ENCODE data around the gene NUP43.
"Not testable (repeated sequence)": the region's sequence is repeated elsewhere in the genome, so short reads cannot be mapped to it uniquely, and the experiment has no call there.

The NUP43 gene

DNA sequence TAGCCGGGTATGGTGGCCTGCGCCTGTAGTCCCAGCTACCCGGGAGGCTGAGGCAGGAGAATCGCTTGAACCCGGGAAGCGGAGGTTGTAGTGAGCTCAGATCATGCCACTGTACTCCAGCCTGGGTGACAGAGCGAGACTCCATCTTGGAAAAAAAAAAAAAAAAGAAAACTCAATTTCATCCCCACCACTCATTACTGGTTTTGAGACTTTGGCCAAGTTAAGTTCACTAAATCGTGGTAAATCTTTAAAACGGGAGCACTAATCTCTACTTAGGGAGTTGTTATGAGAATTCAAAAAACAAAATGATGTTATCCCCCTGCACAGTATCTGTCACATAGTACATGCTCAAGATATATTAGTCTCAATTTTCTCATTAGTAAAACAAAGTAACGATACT is 1.1 kb downstream of the NUP43 start:
- DNase-seq: not testable (repeated sequence)

DNA sequence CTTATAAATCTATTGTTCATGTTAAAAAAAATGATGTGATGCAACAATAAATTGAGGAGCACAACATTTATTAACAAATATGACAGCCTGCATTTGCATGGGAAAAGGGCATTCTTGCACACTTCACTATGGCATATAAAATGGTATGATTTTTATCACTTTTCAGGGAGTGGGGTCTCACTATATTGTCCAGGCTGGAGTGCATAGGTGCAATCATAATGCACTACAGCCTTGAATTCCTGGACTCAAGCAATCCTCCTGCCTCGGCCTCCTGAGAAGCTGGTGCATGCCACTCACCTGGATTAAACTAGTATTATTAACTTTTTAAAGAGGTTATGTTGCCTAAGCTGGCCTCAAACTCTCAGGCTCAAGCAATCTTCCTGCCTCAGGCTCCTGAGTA is 11.4 kb downstream of the NUP43 start:
- no peak for DNase-seq

- DNase-seq: no peak
Observed at GRCh38 chr6:149733089-149733720, 13.1 kb downstream of the NUP43 start.

GRCh38 chr6:149729824-149730223 is 16.5 kb downstream of the NUP43 start:
- DNase-seq: no peak

DNA sequence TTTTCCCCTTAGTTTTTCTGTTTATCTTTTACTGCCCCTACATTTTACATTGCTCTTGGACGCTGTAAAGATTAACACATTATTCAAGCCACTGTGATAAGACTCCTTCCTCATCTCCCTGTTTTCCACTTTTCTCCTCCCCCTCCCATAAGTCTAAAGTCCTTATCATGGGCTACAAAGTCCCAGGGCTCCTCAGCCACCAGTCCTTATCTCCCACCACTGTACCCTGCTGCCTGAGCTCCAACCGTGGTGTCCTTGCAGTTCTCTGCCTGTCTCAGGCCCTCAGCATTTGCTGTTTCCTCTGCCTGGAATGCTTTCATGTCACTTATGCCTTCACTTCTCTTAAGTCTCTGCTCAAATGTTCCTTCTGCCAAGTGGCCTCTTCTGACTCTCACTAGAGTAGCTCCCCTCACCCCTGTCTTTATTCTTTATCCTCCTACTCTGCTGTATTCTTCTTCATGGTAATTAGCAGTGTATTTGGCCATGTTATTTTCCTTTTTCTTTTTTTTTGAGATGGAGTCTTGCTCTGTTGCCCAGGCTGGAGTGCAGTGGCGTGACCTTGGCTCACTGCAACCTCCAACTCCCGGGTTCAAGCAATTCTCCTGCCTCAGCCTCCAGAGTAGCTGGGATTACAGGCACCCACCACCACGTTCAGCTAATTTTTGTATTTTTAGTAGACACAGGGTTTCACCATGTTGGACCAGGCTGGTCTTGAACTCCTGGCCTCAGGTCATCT is 17.7 kb downstream of the NUP43 start:
- no peak for DNase-seq

- no peak for DNase-seq
Observed at GRCh38 chr6:149727793-149728498, 18.4 kb downstream of the NUP43 start.

GRCh38 chr6:149725785-149726184 is 20.5 kb downstream of the NUP43 start:
- DNase-seq: no peak

DNA sequence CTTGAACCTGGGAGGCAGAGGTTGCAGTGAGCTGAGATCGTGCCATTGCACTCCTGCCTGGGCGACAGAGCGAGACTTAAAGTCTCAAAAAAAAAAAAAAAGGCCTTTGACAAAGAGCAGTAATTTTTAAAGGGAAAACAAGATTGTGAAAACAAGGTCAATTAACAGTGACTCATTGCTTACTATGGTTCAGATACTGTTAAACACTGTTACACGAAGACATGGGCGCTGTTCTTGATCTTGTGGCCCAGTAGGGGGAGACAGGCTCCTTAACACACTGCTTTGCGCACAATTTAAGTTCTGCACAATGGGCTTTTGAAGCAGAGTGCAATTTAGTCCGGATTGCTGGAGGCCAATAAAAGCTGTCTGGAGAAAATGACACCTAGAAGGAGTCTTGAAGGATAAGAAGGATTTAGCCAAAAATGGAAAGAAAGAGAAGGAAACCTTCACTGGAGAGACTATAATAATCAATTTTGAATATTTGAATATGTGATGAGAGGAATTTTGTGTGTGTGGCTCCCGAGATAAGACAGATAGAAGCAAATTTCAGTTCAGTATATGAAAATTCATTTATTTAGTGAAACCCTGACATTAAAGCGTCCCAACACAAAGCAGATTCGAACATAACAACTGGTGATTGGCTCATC is 22.4 kb downstream of the NUP43 start:
- DNase-seq: no peak

DNA sequence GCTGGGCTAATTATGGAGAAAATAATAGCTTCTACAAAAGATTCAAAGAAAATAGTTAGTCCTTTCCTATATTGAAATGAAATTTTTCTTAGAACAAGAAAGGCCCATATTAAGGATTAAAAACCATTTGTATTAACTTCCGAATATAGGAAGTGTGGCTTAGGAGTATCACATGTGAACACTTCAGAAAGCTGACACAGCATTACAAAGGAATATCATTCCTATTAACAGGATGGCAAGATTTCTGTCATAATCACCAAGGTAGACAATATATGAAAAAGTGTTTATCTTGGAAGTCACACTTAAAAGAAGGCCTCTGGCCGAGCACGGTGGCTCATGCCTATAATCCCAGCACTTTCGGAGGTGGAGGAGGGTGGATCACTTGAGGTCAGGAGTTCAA is 23.1 kb downstream of the NUP43 start:
- DNase-seq: no peak

DNA sequence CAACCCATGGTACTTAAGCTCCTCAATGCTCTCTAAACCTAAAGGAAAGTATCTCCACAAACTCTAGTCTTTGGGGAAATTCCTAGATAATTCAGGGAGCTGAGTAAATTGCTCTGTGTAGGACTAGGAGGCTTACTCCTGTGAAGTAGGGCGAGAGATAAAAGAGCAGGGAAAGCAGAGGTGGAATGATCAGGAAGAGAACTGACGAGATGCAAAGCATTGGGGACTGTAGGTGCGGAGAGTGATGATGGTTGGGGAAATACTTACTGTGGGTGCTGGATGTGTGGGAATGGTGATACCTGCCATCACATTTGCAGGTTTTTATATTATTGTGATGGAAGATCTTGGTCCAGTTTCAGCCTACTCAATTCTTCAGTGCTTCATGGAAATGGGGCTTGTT is 26.8 kb downstream of the NUP43 start:
- DNase-seq: no peak

GRCh38 chr6:149717588-149718458 is 28.5 kb downstream of the NUP43 start, which contains the start of gene LATS1:
Gene LATS1 (minus strand): TSS chr6:149718101. CDS start chr6:149702126, 15,975 bp downstream.
- DNase-seq: peak; percentile 67

- peak; percentile 38 for DNase-seq
Observed at GRCh38 chr6:149717255-149717587, 29.1 kb downstream of the NUP43 start.

DNA sequence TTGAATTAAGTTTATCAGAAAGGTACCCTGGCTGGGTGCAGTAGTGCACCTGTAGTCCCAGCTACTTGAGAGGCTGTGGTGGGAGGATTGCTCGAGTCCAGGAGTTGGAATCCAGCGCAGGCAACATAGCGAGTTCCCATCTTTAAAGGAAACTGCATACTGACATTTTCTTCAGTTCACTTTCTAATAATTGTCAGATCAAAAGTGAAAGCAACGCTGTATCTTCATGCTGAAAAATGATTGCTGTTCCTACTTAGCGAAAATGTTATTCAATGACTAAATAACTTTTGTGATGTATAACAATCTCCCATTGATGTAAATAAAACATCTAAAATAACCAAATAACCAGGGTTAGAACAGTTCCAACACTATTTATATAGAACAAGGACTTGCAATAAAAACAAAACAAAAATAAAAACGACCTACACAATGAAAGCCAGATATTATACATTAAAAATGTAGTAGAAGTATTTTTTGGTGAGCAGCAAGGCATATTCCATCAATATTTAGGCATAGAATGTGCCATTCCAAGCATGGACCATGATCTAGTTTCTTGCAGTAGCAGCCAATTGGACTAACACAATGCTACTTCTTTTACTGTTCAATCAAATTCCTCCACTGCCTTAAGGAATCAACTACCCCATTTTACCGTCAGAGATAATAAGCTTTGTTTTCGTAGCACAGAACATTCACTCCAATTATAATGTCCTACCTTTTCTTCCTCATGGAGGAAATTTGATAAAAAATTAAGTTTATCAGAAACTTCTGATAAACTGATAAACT is 30.0 kb downstream of the NUP43 start:
- DNase-seq: no peak

DNA sequence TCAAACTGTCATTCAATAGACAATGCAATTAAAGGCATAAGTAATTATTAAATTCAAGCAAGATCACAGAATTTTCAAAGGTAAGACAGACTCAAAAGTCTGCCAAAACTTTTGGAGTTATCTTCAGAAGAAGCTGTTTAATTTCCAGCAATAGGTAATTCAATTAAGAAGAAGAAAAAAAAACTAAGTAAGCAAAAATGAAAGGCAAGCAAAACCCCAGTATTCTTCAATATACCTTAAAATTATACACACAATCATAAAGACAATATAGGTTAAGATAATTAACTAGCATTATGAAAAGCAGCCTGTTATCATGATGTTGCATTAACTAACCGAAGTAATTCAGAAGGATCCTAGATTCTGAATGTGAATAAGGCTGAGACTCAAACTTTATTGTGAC is 31.9 kb downstream of the NUP43 start:
- no peak for DNase-seq

DNA sequence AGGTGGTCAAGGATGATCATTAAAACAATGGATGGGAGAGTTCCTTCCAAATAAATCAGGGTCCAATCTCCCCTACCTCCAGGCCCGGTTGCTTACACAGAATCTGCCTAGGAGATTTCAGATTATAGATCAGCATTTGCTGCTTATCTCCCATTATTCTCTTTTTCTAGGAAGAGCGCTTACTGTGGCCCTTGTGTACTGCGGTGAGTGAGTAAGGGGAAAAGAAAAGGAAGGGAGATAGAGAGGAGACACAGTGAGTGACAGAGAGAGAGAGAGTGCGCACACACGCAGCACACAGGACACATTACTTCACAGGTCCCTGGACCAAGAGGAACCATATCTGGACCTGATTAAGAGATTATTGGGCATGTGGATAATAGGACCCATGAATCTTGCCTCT is 34.6 kb downstream of the NUP43 start:
- DNase-seq: no peak

- DNase-seq: no peak
Observed at GRCh38 chr6:149701714-149702113, 44.6 kb downstream of the NUP43 start.

DNA sequence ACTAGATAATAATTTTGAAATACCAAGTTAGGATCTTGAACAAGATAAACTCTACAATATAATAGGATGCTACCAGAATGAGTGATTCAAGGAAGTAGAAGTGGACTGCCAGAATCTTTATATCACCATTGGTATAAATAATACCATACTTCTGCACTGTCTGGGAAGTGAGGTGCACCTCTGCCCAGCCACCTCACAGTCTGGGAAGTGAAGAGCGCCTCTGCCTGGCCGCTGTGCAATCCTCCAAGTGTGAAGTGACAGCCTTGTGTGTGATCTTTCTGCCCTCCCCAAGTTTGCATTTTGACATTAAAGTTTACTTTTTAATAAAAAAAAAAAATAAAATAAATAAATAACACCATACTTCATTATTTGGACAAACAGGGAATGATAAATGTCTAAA is 47.2 kb downstream of the NUP43 start:
- no peak for DNase-seq

- no peak for DNase-seq
Observed at GRCh38 chr6:149698175-149698574, 48.2 kb downstream of the NUP43 start.

- no peak for DNase-seq
Observed at GRCh38 chr6:149696901-149697300, 49.4 kb downstream of the NUP43 start.

DNA sequence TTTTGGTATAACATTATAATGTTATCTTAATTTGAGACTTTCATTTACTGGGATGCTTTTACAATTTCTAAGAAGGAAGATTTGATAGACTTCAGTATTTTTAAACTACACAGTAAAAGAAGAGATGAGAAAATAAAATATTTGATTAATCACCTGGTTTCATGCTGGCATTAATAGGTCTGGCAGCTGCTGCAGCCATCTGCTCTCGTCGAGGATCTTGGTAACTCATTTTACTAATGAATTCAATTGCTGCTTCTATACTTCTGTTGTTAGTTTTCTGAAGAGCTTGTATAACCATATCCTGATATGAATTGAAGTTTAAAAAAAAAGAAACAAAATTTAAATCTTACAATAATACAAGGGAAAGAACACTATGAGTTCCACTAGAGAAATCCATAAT is 51.4 kb downstream of the NUP43 start:
- DNase-seq: no peak

GRCh38 chr6:149691201-149691600 is 55.1 kb downstream of the NUP43 start:
- no peak for DNase-seq

GRCh38 chr6:149686230-149686629 is 60.1 kb downstream of the NUP43 start:
- DNase-seq: no peak

Measured in NCI-H2227 treated with DMSO at 0.1 percent for 48 hours (cell line).